ENCODE results near the gene ZNF654.
"Not testable (repeated sequence)": the region's sequence is repeated elsewhere in the genome, so short reads cannot be mapped to it uniquely, and the experiment has no call there.

ZNF654 gene

GRCh38 chr3:88075072-88075471 lies 16.0 kb downstream of the ZNF654 start:
- DNase-seq: no peak

GRCh38 chr3:88075497-88075896 lies 16.4 kb downstream of the ZNF654 start:
- DNase-seq: no peak

GRCh38 chr3:88076712-88077111 lies 17.7 kb downstream of the ZNF654 start:
- DNase-seq: no peak

- DNase-seq: no peak
These were observed 19.9 kb downstream of the ZNF654 start for GRCh38 chr3:88078932-88079331.

- DNase-seq: no peak
These were observed 23.8 kb downstream of the ZNF654 start for GRCh38 chr3:88082854-88083253.

GRCh38 chr3:88084097-88084501 lies 25.0 kb downstream of the ZNF654 start:
- no peak for DNase-seq

- no peak for DNase-seq
These were observed 31.6 kb downstream of the ZNF654 start for GRCh38 chr3:88090681-88091080.

- no peak for DNase-seq
These were observed 33.2 kb downstream of the ZNF654 start for GRCh38 chr3:88092270-88092669.

GRCh38 chr3:88093266-88093665 lies 34.2 kb downstream of the ZNF654 start:
- no peak for DNase-seq

- no peak for DNase-seq
These were observed 42.1 kb downstream of the ZNF654 start for GRCh38 chr3:88101142-88101541.

GRCh38 chr3:88105325-88105724 lies 46.3 kb downstream of the ZNF654 start:
- DNase-seq: no peak

- DNase-seq: peak; percentile 12 to 13
These were observed 53.2 kb downstream of the ZNF654 start for GRCh38 chr3:88112289-88112688.

- DNase-seq: peak; percentile 75 to 79
These were observed 54.5 kb downstream of the ZNF654 start for GRCh38 chr3:88113311-88114162.

GRCh38 chr3:88114878-88115549 lies 56.0 kb downstream of the ZNF654 start:
- DNase-seq: no peak

- peak in 1 of 2 experiments; percentile 33 for DNase-seq
These were observed 58.6 kb downstream of the ZNF654 start for GRCh38 chr3:88117683-88118082.

GRCh38 chr3:88118603-88119002 lies 59.5 kb downstream of the ZNF654 start:
- DNase-seq: not testable (repeated sequence)

GRCh38 chr3:88123526-88123925 lies 64.5 kb downstream of the ZNF654 start:
- DNase-seq: no peak

- DNase-seq: no peak
These were observed 72.6 kb downstream of the ZNF654 start for GRCh38 chr3:88131695-88132094.

GRCh38 chr3:88132894-88133293 lies 73.8 kb downstream of the ZNF654 start:
- DNase-seq: no peak

GRCh38 chr3:88133711-88134263 lies 74.7 kb downstream of the ZNF654 start:
- no peak for DNase-seq

GRCh38 chr3:88137836-88138235 lies 78.8 kb downstream of the ZNF654 start:
- DNase-seq: no peak

GRCh38 chr3:88141458-88142083 lies 82.5 kb downstream of the ZNF654 start:
- DNase-seq: no peak

- DNase-seq: no peak
These were observed 83.1 kb downstream of the ZNF654 start for GRCh38 chr3:88142094-88142624.

All from AML-193 (cell line).